SK-N-MC (cell line): ENCODE data around the gene ANTXRL.
"Not testable (repeated sequence)": the region's sequence is repeated elsewhere in the genome, so short reads cannot be mapped to it uniquely, and the experiment has no call there.

ENCODE experiments used
- EZH2 ChIP-seq: fragments of 200-600 bp; sonication (generic); IDR thresholded peaks from one replicate; pipeline ENCODE4 v1.6.1; 2017; ENCODE audit warnings: antibody characterized with exemption
- FOXP2 ChIP-seq: optimal IDR thresholded peaks from 2 replicates; pipeline ENCODE3; 2011; ENCODE audit warnings: mild to moderate bottlenecking, moderate library complexity; ENCODE audit not compliant: insufficient read depth; ENCODE audit errors: extremely low read length, control extremely low read depth
- POLR2AphosphoS5 ChIP-seq: IDR thresholded peaks from 2 replicates; pipeline ENCODE4 v1.6.1; 2012; ENCODE audit warnings: mild to moderate bottlenecking, low read depth, low read length, borderline replicate concordance

DNA sequence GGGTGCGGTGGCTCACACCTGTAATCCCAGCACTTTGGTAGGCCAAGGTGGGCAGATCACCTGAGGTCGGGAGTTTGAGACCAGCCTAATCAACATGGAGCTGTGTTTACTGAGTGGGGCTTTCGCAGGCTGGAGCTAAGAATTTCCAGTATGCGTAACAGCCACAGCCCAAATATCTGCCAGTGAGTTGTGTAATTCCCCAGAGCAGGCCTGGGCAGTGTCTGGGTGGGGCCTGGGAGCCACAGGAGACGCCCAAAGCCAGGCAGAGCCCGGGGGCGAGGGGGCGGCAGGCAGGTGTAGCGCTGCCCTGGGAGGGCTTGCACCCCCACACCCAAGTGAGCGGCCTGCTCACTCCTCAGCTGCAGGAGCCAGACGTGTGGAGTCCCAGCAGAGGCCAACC, 88.6 kb downstream of the ANTXRL start, which contains the start of gene ANXA8L1:
- not testable (repeated sequence) for TF ChIP-seq POLR2AphosphoS5, EZH2, FOXP2
